Right atrium auricular region (tissue), 2 donors: ENCODE results near the gene CREB5. TPM values are rescaled to one million over a fixed set of nuclear protein-coding genes. Genes with fewer than 3 reads are reported as not detected.

ENCODE experiments used
- DNase-seq: peaks from one replicate; pipeline ENCODE4 v3.0.0-alpha.2; 2019; ENCODE audit warnings: low spot score
- H3K27ac ChIP-seq, 2 donors: fragments of 200-600 bp; sonication (generic); 1 replicate in 1 of 2; 2 replicates in 1 of 2; pipeline ENCODE4 v1.5.1; 2016 to 2019
- H3K27me3 ChIP-seq, 2 donors: fragments of 200-600 bp; sonication (generic); one replicate each; pipeline versions ENCODE4 v1.5.1 to v1.6.0; 2017 to 2019
- H3K36me3 ChIP-seq: fragments of 200-600 bp; sonication (generic); one replicate; pipeline ENCODE4 v1.5.1; 2016
- H3K4me1 ChIP-seq, 2 donors: fragments of 200-600 bp; sonication (generic); one replicate each; pipeline versions ENCODE4 v1.5.1 to v1.6.0; 2017 to 2019
- H3K4me3 ChIP-seq, 2 donors: fragments of 200-600 bp; sonication (generic); 1 replicate in 1 of 2; 2 replicates in 1 of 2; pipeline ENCODE4 v1.5.1; 2017 to 2019; ENCODE audit warnings: mild to moderate bottlenecking in 1 of 2, moderate library complexity in 1 of 2
- H3K9me3 ChIP-seq, 2 donors: fragments of 200-600 bp; sonication (generic); one replicate each; pipeline ENCODE4 v1.5.1; 2019
- CTCF ChIP-seq, 2 donors: fragments of 200-600 bp; sonication (generic); IDR thresholded peaks; one replicate each; pipeline ENCODE4 v1.5.1; 2019; ENCODE audit warnings: antibody characterized with exemption in 2 of 2
- total RNA-seq, 2 donors: library from RNA; depleted of rRNA; stranded (reverse); fragments of >200 nt; gene quantifications; one replicate each; pipeline ENCODE4 v1.1.0, GENCODE V29; 2016

The CREB5 gene
- total RNA-seq, 2 donors from 2014 or later, result 10.5 to 20.8 TPM

- Histone ChIP-seq H3K36me3 (no peaks in the 10 kb centered on the region), H3K27me3 (no peaks in the 10 kb centered on the region), H3K9me3 (peaks cover 0 to 6% of the 10 kb centered on the region in 2 donors), H3K4me1 (no peaks in the 10 kb centered on the region), H3K4me3 (no peak overlapping the region), H3K27ac (no peak overlapping the region)
- TF ChIP-seq CTCF (IDR thresholded peaks at IDR 0.05), result no peak
- DNase-seq, result no peak
These were observed 247.8 kb downstream of the CREB5 start for GRCh38 chr7:28660132-28660531.

- DNase-seq, result no peak
- Histone ChIP-seq H3K27me3 (no peaks in the 10 kb centered on the region), H3K27ac (no peak overlapping the region), H3K4me3 (no peak overlapping the region), H3K9me3 (peaks cover 0 to 6% of the 10 kb centered on the region in 2 donors), H3K4me1 (no peaks in the 10 kb centered on the region), H3K36me3 (no peaks in the 10 kb centered on the region)
- TF ChIP-seq CTCF (IDR thresholded peaks at IDR 0.05), result no peak
These were observed 249.7 kb downstream of the CREB5 start for GRCh38 chr7:28661826-28662595.

- Histone ChIP-seq H3K36me3 (no peaks in the 10 kb centered on the region), H3K9me3 (no peaks in the 10 kb centered on the region), H3K27me3 (no peaks in the 10 kb centered on the region), H3K27ac (no peak overlapping the region), H3K4me3 (no peak overlapping the region), H3K4me1 (peaks cover 0 to 4% of the 10 kb centered on the region in 2 donors)
- DNase-seq, result no peak
- TF ChIP-seq CTCF (IDR thresholded peaks at IDR 0.05), result no peak
These were observed 253.8 kb downstream of the CREB5 start for GRCh38 chr7:28666154-28666553.

GRCh38 chr7:28668085-28668484 is 255.8 kb downstream of the CREB5 start:
- Histone ChIP-seq H3K4me1 (peaks cover 0 to 4% of the 10 kb centered on the region in 2 donors), H3K27me3 (no peaks in the 10 kb centered on the region), H3K4me3 (no peak overlapping the region), H3K27ac (no peak overlapping the region), H3K36me3 (no peaks in the 10 kb centered on the region), H3K9me3 (no peaks in the 10 kb centered on the region)
- no peak for TF ChIP-seq CTCF (IDR thresholded peaks at IDR 0.05)
- DNase-seq, result no peak

- no peak for DNase-seq
- H3K9me3 ChIP-seq, result no peaks in the 10 kb centered on the region
- H3K36me3 ChIP-seq, result no peaks in the 10 kb centered on the region
- no peak overlapping the region for H3K4me3 ChIP-seq
- H3K27ac ChIP-seq, result no peak overlapping the region
- H3K4me1 ChIP-seq, result peaks cover 0 to 4% of the 10 kb centered on the region in 2 donors
- TF ChIP-seq CTCF (IDR thresholded peaks at IDR 0.05), result no peak
- H3K27me3 ChIP-seq, result no peaks in the 10 kb centered on the region
These were observed 257.0 kb downstream of the CREB5 start for GRCh38 chr7:28669330-28669729.

GRCh38 chr7:28671526-28671925 is 259.2 kb downstream of the CREB5 start:
- TF ChIP-seq CTCF (IDR thresholded peaks at IDR 0.05), result no peak

More at GRCh38 chr7:28671526-28671925, 259.2 kb downstream of the CREB5 start:
- Histone ChIP-seq H3K27me3 (no peaks in the 10 kb centered on the region), H3K27ac (no peak overlapping the region), H3K4me3 (no peak overlapping the region), H3K4me1 (peaks cover 0 to 4% of the 10 kb centered on the region in 2 donors), H3K9me3 (no peaks in the 10 kb centered on the region), H3K36me3 (no peaks in the 10 kb centered on the region)
- no peak for DNase-seq
